Neuronal stem cell (in vitro differentiated cells): Measurements from ENCODE around the gene SMYD5.

Experiments used
- DNase-seq: peaks from one replicate; pipeline ENCODE4 v3.0.0-alpha.2; 2013; ENCODE audit warnings: low spot score
- H2AFZ ChIP-seq: one replicate; pipeline ENCODE4 v1.6.1; 2013; ENCODE audit warnings: mild to moderate bottlenecking, low read length, inconsistent platforms
- H2AK5ac ChIP-seq: 2 replicates; pipeline ENCODE4 v1.6.1; 2013; ENCODE audit warnings: low read depth, mild to moderate bottlenecking, inconsistent platforms, low read length, moderate library complexity, mixed read lengths
- H2BK120ac ChIP-seq: 2 replicates; pipeline ENCODE4 v1.6.1; 2013; ENCODE audit warnings: low read depth, mild to moderate bottlenecking, inconsistent platforms, low read length, moderate library complexity, mixed read lengths
- H2BK12ac ChIP-seq: one replicate; pipeline ENCODE4 v1.6.1; 2013; ENCODE audit warnings: low read length, inconsistent platforms
- H2BK15ac ChIP-seq: 2 replicates; pipeline ENCODE4 v1.6.1; 2013; ENCODE audit warnings: mild to moderate bottlenecking, low read length, inconsistent platforms, mixed read lengths
- H2BK5ac ChIP-seq: one replicate; pipeline ENCODE4 v1.6.1; 2013; ENCODE audit warnings: inconsistent platforms, mild to moderate bottlenecking, low read length, moderate library complexity
- H3K14ac ChIP-seq: one replicate; pipeline ENCODE4 v1.6.1; 2013; ENCODE audit warnings: low read length, inconsistent platforms
- H3K18ac ChIP-seq: 2 replicates; pipeline ENCODE4 v1.6.1; 2013; ENCODE audit warnings: low read length, inconsistent platforms
- H3K23ac ChIP-seq: 2 replicates; pipeline ENCODE4 v1.6.1; 2013; ENCODE audit warnings: low read depth, mild to moderate bottlenecking, mixed read lengths, low read length, inconsistent platforms; ENCODE audit not compliant: poor library complexity
- H3K27ac ChIP-seq: replicated peaks from 3 replicates; pipeline ENCODE4 v1.5.1; 2013; ENCODE audit warnings: low read length, inconsistent platforms
- H3K27me3 ChIP-seq, 3 experiments: 2 replicates each; pipeline ENCODE4 v1.6.1; 2013; ENCODE audit warnings: low read length in 3 of 3, mild to moderate bottlenecking in 2 of 3, inconsistent platforms in 1 of 3, low read depth in 1 of 3, mixed read lengths in 1 of 3, moderate library complexity in 1 of 3; ENCODE audit not compliant: control insufficient read depth in 3 of 3, insufficient read depth in 3 of 3
- H3K36me3 ChIP-seq, 2 donors: replicated peaks in 1 of 2; 2 replicates each; pipeline ENCODE4 v1.6.1; 2013; ENCODE audit warnings: low read length in 2 of 2; ENCODE audit not compliant: control insufficient read depth in 2 of 2, insufficient read depth in 2 of 2
- H3K4ac ChIP-seq: 2 replicates; pipeline ENCODE4 v1.6.1; 2013; ENCODE audit warnings: inconsistent platforms, mild to moderate bottlenecking, low read length, moderate library complexity
- H3K4me1 ChIP-seq, 2 donors: 1 replicate in 1 of 2; 2 replicates in 1 of 2; pipeline ENCODE4 v1.6.1; 2013; ENCODE audit warnings: low read length in 2 of 2, low read depth in 1 of 2; ENCODE audit not compliant: control insufficient read depth in 2 of 2, insufficient read depth in 1 of 2
- H3K4me2 ChIP-seq: one replicate; pipeline ENCODE4 v1.6.1; 2013; ENCODE audit warnings: mild to moderate bottlenecking, low read length, inconsistent platforms; ENCODE audit not compliant: insufficient read depth, poor library complexity, severe bottlenecking
- H3K4me3 ChIP-seq, 2 donors: 2 replicates each; pipeline ENCODE4 v1.5.1; 2013; ENCODE audit warnings: low read length in 2 of 2, mild to moderate bottlenecking in 2 of 2, inconsistent platforms in 1 of 2, moderate library complexity in 1 of 2
- H3K79me1 ChIP-seq: one replicate; pipeline ENCODE4 v1.6.1; 2013; ENCODE audit warnings: low read depth, mild to moderate bottlenecking, inconsistent platforms, low read length, moderate library complexity
- H3K9ac ChIP-seq: one replicate; pipeline ENCODE4 v1.6.1; 2013; ENCODE audit warnings: mild to moderate bottlenecking, low read depth, low read length, inconsistent platforms; ENCODE audit not compliant: poor library complexity
- H3K9me3 ChIP-seq, 2 donors: replicated peaks in 1 of 2; 2 replicates each; pipeline versions ENCODE3 to v1.6.1; 2013; ENCODE audit warnings: low read length in 2 of 2, mild to moderate bottlenecking in 2 of 2, inconsistent platforms in 1 of 2, low read depth in 1 of 2, mixed read lengths in 1 of 2, moderate library complexity in 1 of 2; ENCODE audit not compliant: control insufficient read depth in 2 of 2, insufficient read depth in 1 of 2
- H4K8ac ChIP-seq: one replicate; pipeline ENCODE4 v1.6.1; 2013; ENCODE audit warnings: low read depth, mild to moderate bottlenecking, inconsistent platforms, low read length, moderate library complexity
- H4K91ac ChIP-seq: one replicate; pipeline ENCODE4 v1.6.1; 2013; ENCODE audit warnings: low read length, low read depth, mild to moderate bottlenecking, inconsistent platforms; ENCODE audit not compliant: poor library complexity
- WGBS, 2 donors: extraction: QIAGEN DNeasy Blood & Tissue Kit; methylation state at CpG; one replicate each; pipeline ENCODE4 v1.1.7; 2013; ENCODE audit warnings: missing lambda C conversion rate in 2 of 2, mixed read lengths in 1 of 2; ENCODE audit not compliant: insufficient read length in 2 of 2, insufficient replicate concordance in 1 of 2; ENCODE audit errors: extremely low coverage in 2 of 2; 5-methylcytosine and 5-hydroxymethylcytosine counted together

Gene SMYD5

DNA sequence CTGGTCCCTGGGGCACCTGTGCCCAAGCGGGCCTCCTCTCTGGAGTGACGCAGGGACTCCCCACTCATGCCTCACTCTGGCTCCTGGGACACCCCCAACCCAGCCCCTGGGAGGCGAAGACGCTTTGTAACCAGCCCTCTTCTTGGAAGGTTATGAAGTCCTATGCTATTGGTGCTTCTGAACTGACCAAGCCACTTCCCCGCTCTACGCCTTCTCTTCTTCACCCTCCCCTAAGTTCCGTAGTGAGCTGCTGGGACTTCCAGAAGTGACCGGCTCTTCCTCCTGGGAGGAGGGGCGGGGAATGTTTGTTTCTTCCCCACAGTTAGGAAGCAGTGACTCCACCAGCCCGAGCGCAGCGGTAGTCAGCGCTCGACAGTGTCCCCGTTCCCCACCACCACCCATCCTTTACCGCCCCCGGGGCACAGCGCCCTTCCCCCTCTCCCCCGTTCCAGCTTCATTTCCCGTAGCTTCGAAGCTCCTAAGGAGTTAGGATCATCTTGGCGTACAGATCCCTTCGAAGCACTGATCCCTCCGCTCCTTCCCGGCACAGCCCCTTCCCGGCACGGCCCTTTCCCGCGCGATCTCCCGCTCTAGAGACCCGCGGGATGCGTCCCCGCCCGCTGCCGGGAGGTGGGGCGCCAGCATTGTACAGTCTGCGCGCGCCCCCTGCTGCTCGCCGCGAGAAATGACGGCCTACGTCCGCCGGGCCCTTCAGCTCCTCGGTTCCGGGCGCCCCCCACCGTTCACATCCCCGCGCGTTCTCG, 37.0 kb upstream of the SMYD5 start:
- H2BK5ac ChIP-seq: peak overlapping the region; percentile 36
- no peak overlapping the region for H3K14ac ChIP-seq
- H3K9ac ChIP-seq: peak overlapping the region; percentile 89
- H3K4me2 ChIP-seq: peak overlapping the region; percentile 92
- no peaks in the 10 kb centered on the region for H3K9me3 ChIP-seq
- H3K4me3 ChIP-seq: peak overlapping the region; percentile 52 to 77
- H2AK5ac ChIP-seq: no peak overlapping the region
- no peak overlapping the region for H3K4ac ChIP-seq
- peak overlapping the region; percentile 87 for H3K18ac ChIP-seq
- H3K23ac ChIP-seq: no peak overlapping the region
- peaks cover 16 to 74% (median 54%) of the 10 kb centered on the region in 3 experiments for H3K27me3 ChIP-seq
- peaks cover 2% of the 10 kb centered on the region for H3K79me1 ChIP-seq
- H4K8ac ChIP-seq: peak overlapping the region; percentile 76
- DNase-seq: peak; percentile 87
- peak overlapping the region; percentile 9 for H2BK15ac ChIP-seq
- no peak overlapping the region for H3K27ac ChIP-seq
- H2BK120ac ChIP-seq: no peak overlapping the region
- peaks cover 16% of the 10 kb centered on the region in 2 donors for H3K4me1 ChIP-seq
- H2BK12ac ChIP-seq: no peak overlapping the region
- H3K36me3 ChIP-seq: no peaks in the 10 kb centered on the region
- H4K91ac ChIP-seq: no peak overlapping the region
- WGBS, 2 donors: no CpG with 5 or more reads among the region's 56 CpGs
- peak overlapping the region; percentile 98 for H2AFZ ChIP-seq

DNA sequence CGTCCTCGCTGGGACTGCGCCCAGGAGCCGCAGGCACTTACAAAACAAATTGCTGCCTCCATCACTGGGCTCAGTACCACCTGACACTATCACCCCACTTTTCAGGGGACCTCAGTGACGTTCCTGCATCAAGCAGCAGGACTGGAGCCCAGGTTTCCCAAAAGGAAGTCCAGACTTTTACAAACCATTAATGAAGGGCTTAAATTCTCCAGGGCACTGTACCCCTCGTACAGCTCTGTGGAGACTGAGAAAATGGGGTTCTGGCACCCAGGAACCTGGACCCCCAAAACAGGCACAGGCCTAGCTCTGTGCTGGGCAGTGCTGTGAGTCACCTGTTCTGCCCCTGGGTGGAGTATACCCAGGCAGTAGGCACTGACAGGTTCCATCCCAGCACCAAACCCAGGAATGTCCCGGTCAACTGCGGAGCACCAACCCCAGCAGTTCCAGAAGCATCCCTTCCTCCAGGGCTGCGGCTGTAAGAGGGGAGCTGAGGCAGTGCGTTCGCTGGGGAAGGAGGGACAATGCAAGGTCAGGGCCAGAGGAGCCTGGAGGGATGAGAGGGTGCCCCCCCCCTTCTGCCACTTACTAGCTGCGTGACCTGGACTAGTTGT, 36.3 kb upstream of the SMYD5 start:
- Histone ChIP-seq H2BK15ac (no peak overlapping the region), H3K9me3 (no peaks in the 10 kb centered on the region), H3K27me3 (peaks cover 16 to 70% (median 52%) of the 10 kb centered on the region in 3 experiments), H4K91ac (no peak overlapping the region), H2BK120ac (no peak overlapping the region), H3K14ac (no peak overlapping the region), H3K9ac (no peak overlapping the region), H2AFZ (peak overlapping the region; percentile 98), H3K18ac (peak overlapping the region; percentile 62), H3K4ac (no peak overlapping the region), H2BK12ac (no peak overlapping the region), H2AK5ac (no peak overlapping the region), H2BK5ac (no peak overlapping the region), H4K8ac (no peak overlapping the region), H3K36me3 (no peaks in the 10 kb centered on the region), H3K4me2 (peak overlapping the region; percentile 31), H3K79me1 (peaks cover 2% of the 10 kb centered on the region), H3K23ac (no peak overlapping the region), H3K27ac (no peak overlapping the region), H3K4me3 (no peak overlapping the region), H3K4me1 (peaks cover 16% of the 10 kb centered on the region in 2 donors)
- no CpG with 5 or more reads among the region's 12 CpGs for WGBS, 2 donors
- DNase-seq: no peak

DNA sequence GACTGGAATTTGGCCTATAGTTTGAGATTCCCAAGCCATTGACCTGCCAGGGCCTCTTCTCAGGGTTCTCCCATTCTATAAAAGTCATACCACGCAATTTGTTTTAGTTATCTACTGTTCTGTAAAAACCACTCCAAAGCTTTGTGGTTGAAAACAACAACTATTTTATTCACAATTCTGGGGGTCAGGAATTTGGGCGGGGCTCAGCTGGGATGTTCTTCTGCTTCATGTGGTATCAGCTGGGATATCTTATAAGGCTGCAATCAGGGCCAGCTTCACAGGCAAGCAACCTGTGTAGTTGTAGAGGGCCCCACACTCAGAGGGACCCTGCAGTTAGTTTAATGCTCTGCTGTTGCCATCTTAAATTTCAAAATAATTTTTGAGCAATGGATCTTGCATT, 28.1 kb upstream of the SMYD5 start:
- no peak overlapping the region for H3K27ac ChIP-seq
- H2BK12ac ChIP-seq: no peak overlapping the region
- H3K36me3 ChIP-seq: no peaks in the 10 kb centered on the region
- no peak overlapping the region for H3K18ac ChIP-seq
- H3K14ac ChIP-seq: no peak overlapping the region
- no peak overlapping the region for H2BK15ac ChIP-seq
- H4K8ac ChIP-seq: no peak overlapping the region
- H3K4me2 ChIP-seq: no peak overlapping the region
- no peak overlapping the region for H4K91ac ChIP-seq
- no peak overlapping the region for H2BK120ac ChIP-seq
- no peak overlapping the region for H3K4ac ChIP-seq
- no peak overlapping the region for H3K23ac ChIP-seq
- H3K79me1 ChIP-seq: no peaks in the 10 kb centered on the region
- no CpG with 5 or more reads among the region's 2 CpGs for WGBS, 2 donors
- no peak overlapping the region for H2BK5ac ChIP-seq
- no peak overlapping the region for H3K9ac ChIP-seq
- no peak overlapping the region for H2AFZ ChIP-seq
- H3K4me3 ChIP-seq: no peak overlapping the region
- peaks cover 0 to 28% (median 0%) of the 10 kb centered on the region in 3 experiments for H3K27me3 ChIP-seq
- no peaks in the 10 kb centered on the region for H3K4me1 ChIP-seq
- no peak for DNase-seq
- H2AK5ac ChIP-seq: no peak overlapping the region
- H3K9me3 ChIP-seq: no peaks in the 10 kb centered on the region

DNA sequence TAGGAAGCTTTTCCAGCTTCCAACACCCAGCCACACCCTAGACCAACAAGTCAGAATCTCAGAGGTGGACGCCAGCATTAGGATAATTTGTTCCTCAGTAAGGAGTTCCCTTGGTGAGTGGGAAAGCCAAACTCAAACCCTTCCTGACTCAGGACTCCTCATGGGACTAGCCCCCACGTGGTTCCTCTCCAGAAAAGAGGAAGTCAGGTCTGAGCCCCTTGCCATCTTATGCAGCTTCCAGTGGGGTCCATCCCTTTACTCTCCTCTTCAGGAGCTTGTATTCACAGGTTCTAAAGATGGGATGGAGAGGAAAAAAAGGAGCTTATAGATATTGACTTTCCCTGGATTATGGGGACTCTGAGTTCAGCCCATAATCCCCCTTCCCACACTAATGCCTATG, 26.5 kb upstream of the SMYD5 start:
- DNase-seq: no peak
- no peak overlapping the region for H2BK5ac ChIP-seq
- no peaks in the 10 kb centered on the region for H3K9me3 ChIP-seq
- no peak overlapping the region for H2AK5ac ChIP-seq
- H3K4me1 ChIP-seq: no peaks in the 10 kb centered on the region
- no peak overlapping the region for H4K8ac ChIP-seq
- H3K23ac ChIP-seq: no peak overlapping the region
- no peak overlapping the region for H2AFZ ChIP-seq
- H2BK12ac ChIP-seq: no peak overlapping the region
- no peak overlapping the region for H4K91ac ChIP-seq
- H3K4me3 ChIP-seq: no peak overlapping the region
- no peak overlapping the region for H3K27ac ChIP-seq
- H3K27me3 ChIP-seq: peaks cover 0 to 39% (median 0%) of the 10 kb centered on the region in 3 experiments
- H3K4me2 ChIP-seq: no peak overlapping the region
- H3K18ac ChIP-seq: no peak overlapping the region
- H2BK15ac ChIP-seq: no peak overlapping the region
- no peak overlapping the region for H3K14ac ChIP-seq
- no peaks in the 10 kb centered on the region for H3K79me1 ChIP-seq
- H3K9ac ChIP-seq: no peak overlapping the region
- no CpG with 5 or more reads among the region's 2 CpGs for WGBS, 2 donors
- no peak overlapping the region for H2BK120ac ChIP-seq
- no peak overlapping the region for H3K4ac ChIP-seq
- no peaks in the 10 kb centered on the region for H3K36me3 ChIP-seq
